ENCODE results near the gene GCN1. TPM values are rescaled to one million over a fixed set of nuclear protein-coding genes. Genes with fewer than 3 reads are reported as not detected.
"Not testable (repeated sequence)": the region's sequence is repeated elsewhere in the genome, so short reads cannot be mapped to it uniquely, and the experiment has no call there.

GCN1 gene
- total RNA-seq, 4 donors from 2014 or later: 50.5 to 106 (median 64.3) TPM

- peak; percentile 65 for DNase-seq
- no peaks in the 10 kb centered on the region for H3K36me3 ChIP-seq
- TF ChIP-seq CTCF (IDR thresholded peaks at IDR 0.05) (no peak), POLR2A (IDR thresholded peaks at IDR 0.05) (no peak)
- H3K27me3 ChIP-seq: no peaks in the 10 kb centered on the region
- intact Hi-C loops (cut with DNase I; ENCODE audit: low total_unique reads): no loop called here
- H3K27ac ChIP-seq: peak overlapping the region; percentile 68 to 93
- peaks cover 19 to 34% of the 10 kb centered on the region in 2 donors for H3K4me1 ChIP-seq
- no peak overlapping the region for H3K4me3 ChIP-seq
- H3K9me3 ChIP-seq: no peaks in the 10 kb centered on the region
These were observed 43.1 kb upstream of the GCN1 start for GRCh38 chr12:120237360-120238171.

- H3K27me3 ChIP-seq; H3K36me3 ChIP-seq; intact Hi-C loops (cut with DNase I; ENCODE audit: low total_unique reads); DNase-seq; H3K4me3 ChIP-seq; H3K9me3 ChIP-seq: not testable (repeated sequence)
- Histone ChIP-seq H3K27ac (peak overlapping the region; percentile 93 to 97), H3K4me1 (peaks cover 24 to 36% of the 10 kb centered on the region in 2 donors)
These were observed 42.3 kb upstream of the GCN1 start for GRCh38 chr12:120236809-120237208.

GRCh38 chr12:120235369-120236323, 41.1 kb upstream of the GCN1 start:
- Histone ChIP-seq H3K4me1 (peaks cover 28 to 40% of the 10 kb centered on the region in 2 donors), H3K36me3 (no peaks in the 10 kb centered on the region)
- TF ChIP-seq CTCF (IDR thresholded peaks at IDR 0.05): no peak
- no peak for TF ChIP-seq POLR2A (IDR thresholded peaks at IDR 0.05)

GRCh38 chr12:120234643-120235368, 40.3 kb upstream of the GCN1 start:
- Histone ChIP-seq H3K27me3 (no peaks in the 10 kb centered on the region), H3K9me3 (no peaks in the 10 kb centered on the region), H3K4me3 (no peak overlapping the region), H3K27ac (peak overlapping the region; percentile 93 to 97), H3K4me1 (peaks cover 36 to 47% of the 10 kb centered on the region in 2 donors), H3K36me3 (no peaks in the 10 kb centered on the region)
- intact Hi-C loops (cut with DNase I; ENCODE audit: low total_unique reads): no loop called here
- DNase-seq: peak; percentile 87 to 88
- peak; percentile 17 to 53 (median 34) for TF ChIP-seq CTCF (IDR thresholded peaks at IDR 0.05)
- TF ChIP-seq POLR2A (IDR thresholded peaks at IDR 0.05): peak in 1 of 2 donors; percentile 27

More at GRCh38 chr12:120235369-120236323, 41.1 kb upstream of the GCN1 start:
- DNase-seq: no peak
- Histone ChIP-seq H3K9me3 (no peaks in the 10 kb centered on the region), H3K4me3 (no peak overlapping the region), H3K27me3 (no peaks in the 10 kb centered on the region), H3K27ac (peak overlapping the region; percentile 93 to 97)
- intact Hi-C loops (cut with DNase I; ENCODE audit: low total_unique reads): no loop called here

GRCh38 chr12:120231316-120232011, 36.9 kb upstream of the GCN1 start:
- Histone ChIP-seq H3K27me3 (no peaks in the 10 kb centered on the region), H3K4me3 (no peak overlapping the region)
- peak in 1 of 2 donors; percentile 73 for DNase-seq

More at GRCh38 chr12:120231316-120232011, 36.9 kb upstream of the GCN1 start:
- Histone ChIP-seq H3K4me1 (peaks cover 53 to 55% of the 10 kb centered on the region in 2 donors), H3K27ac (peak overlapping the region; percentile 93 to 97), H3K9me3 (no peaks in the 10 kb centered on the region), H3K36me3 (no peaks in the 10 kb centered on the region)
- no peak for TF ChIP-seq CTCF (IDR thresholded peaks at IDR 0.05)
- TF ChIP-seq POLR2A (IDR thresholded peaks at IDR 0.05): no peak
- intact Hi-C loops (cut with DNase I; ENCODE audit: low total_unique reads): no loop called here
